ENCODE measurements around the gene TSEN34.

TSEN34 gene

DNA sequence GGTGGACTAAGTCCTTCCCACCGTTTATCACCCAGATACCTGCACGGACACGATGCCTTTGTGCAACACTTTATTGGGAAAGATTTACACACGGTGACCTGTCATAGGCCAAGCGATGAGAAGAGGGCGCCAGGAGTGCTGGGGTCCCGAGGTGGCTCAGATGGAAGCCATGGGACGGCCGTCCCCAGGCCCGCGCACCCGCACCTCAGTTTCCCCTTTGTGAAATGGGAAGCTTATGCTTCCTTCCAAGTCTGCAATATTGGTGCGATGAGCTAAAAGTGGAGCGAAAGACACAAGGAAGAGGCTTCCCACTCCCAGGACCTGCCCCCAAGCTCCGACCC lies 17.8 kb upstream of the TSEN34 start:
- H4K20me1 ChIP-seq (ENCODE audit: insufficient read depth, low read length, poor library complexity, severe bottlenecking) = no peaks in the 10 kb centered on the region
- H3K4me1 ChIP-seq (ENCODE audit: insufficient read depth, low read length, poor library complexity, severe bottlenecking) = no peaks in the 10 kb centered on the region
- no peak overlapping the region for H3K4me2 ChIP-seq (ENCODE audit: low read depth, low read length, poor library complexity, severe bottlenecking)
- H2AFZ ChIP-seq (ENCODE audit: low read length) = no peak overlapping the region
- H3K36me3 ChIP-seq (ENCODE audit: insufficient read depth, low read length) = no peaks in the 10 kb centered on the region
- H3K27me3 ChIP-seq (ENCODE audit: insufficient read depth, low read length, poor library complexity, severe bottlenecking) = no peaks in the 10 kb centered on the region
- H3K4me3 ChIP-seq (ENCODE audit: low read length, poor library complexity, severe bottlenecking) = no peak overlapping the region
- TF ChIP-seq, protein P1, sequence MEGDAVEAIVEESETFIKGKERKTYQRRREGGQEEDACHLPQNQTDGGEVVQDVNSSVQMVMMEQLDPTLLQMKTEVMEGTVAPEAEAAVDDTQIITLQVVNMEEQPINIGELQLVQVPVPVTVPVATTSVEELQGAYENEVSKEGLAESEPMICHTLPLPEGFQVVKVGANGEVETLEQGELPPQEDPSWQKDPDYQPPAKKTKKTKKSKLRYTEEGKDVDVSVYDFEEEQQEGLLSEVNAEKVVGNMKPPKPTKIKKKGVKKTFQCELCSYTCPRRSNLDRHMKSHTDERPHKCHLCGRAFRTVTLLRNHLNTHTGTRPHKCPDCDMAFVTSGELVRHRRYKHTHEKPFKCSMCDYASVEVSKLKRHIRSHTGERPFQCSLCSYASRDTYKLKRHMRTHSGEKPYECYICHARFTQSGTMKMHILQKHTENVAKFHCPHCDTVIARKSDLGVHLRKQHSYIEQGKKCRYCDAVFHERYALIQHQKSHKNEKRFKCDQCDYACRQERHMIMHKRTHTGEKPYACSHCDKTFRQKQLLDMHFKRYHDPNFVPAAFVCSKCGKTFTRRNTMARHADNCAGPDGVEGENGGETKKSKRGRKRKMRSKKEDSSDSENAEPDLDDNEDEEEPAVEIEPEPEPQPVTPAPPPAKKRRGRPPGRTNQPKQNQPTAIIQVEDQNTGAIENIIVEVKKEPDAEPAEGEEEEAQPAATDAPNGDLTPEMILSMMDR (conservative IDR thresholded peaks at IDR 0.05; ENCODE audit: low read length) = no peak
- no peaks in the 10 kb centered on the region for H3K79me2 ChIP-seq (ENCODE audit: insufficient read depth, low read length)
- no peak overlapping the region for H3K9ac ChIP-seq (ENCODE audit: low read depth, low read length, poor library complexity, severe bottlenecking)
- no peaks in the 10 kb centered on the region for H3K9me2 ChIP-seq (replicated peaks; ENCODE audit: low read depth, low read length)
- H3F3A ChIP-seq (ENCODE audit: low read depth) = no peaks in the 10 kb centered on the region
- no peaks in the 10 kb centered on the region for H3K9me3 ChIP-seq (ENCODE audit: insufficient read depth, low read depth, low read length)

DNA sequence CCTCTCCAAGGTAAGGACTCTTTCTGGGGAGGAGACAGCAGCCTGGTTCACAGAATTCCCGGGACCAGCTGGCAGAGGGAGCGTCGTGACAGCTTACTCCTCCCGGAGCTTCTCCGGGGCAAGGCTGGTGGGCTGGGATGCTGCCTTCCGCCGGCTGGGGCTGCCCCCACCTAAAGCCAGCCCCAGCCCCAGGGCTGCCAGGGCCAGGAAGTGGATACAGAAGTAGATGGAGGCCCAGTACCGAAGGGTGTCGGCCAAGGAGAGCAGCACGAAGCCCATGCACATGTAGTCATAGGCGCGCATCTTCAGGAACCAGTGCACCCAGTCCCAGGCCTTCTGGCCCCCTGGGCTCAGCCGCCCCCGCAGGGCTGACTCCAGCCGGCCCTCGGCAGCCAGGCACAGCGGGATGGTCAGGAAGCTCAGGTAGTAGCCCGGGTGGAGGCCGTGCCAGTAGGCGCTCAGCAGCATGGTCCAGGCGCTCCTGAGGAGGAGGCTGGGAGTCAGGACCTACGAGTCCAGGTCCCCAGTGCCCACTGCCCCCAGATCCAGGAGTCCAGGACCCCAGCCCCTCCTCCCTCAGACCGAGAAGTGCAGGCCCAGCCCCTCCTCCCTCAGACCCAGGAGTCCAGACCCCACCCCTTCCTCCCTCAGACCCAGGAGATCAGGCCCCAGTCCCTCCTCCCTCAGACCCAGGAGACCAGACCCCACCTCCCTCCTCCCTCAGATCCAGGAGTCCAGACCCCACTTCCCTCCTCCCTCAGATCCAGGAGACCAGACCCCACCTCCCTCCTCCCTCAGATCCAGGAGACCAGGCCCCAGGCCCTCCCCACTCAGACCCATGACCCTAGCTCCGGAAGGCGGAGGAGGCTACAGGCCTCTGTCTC lies 16.9 kb upstream of the TSEN34 start:
- no peak overlapping the region for H3K4me3 ChIP-seq (ENCODE audit: low read length, poor library complexity, severe bottlenecking)
- no peaks in the 10 kb centered on the region for H3K27me3 ChIP-seq (ENCODE audit: insufficient read depth, low read length, poor library complexity, severe bottlenecking)
- no peaks in the 10 kb centered on the region for H3F3A ChIP-seq (ENCODE audit: low read depth)
- TF ChIP-seq EZH2phosphoT487 (IDR thresholded peaks at IDR 0.05; ENCODE audit: borderline replicate concordance) = no peak
- TF ChIP-seq, protein P1 (conservative IDR thresholded peaks at IDR 0.05; ENCODE audit: low read length) = no peak
- H3K9ac ChIP-seq (ENCODE audit: low read depth, low read length, poor library complexity, severe bottlenecking) = no peak overlapping the region
- no peaks in the 10 kb centered on the region for H3K9me2 ChIP-seq (replicated peaks; ENCODE audit: low read depth, low read length)
- no peaks in the 10 kb centered on the region for H3K4me1 ChIP-seq (ENCODE audit: insufficient read depth, low read length, poor library complexity, severe bottlenecking)
- H3K79me2 ChIP-seq (ENCODE audit: insufficient read depth, low read length) = no peaks in the 10 kb centered on the region
- H2AFZ ChIP-seq (ENCODE audit: low read length) = no peak overlapping the region
- H3K36me3 ChIP-seq (ENCODE audit: insufficient read depth, low read length) = no peaks in the 10 kb centered on the region; the same call in 1 of the 2 replicates
- no peaks in the 10 kb centered on the region for H3K9me3 ChIP-seq (ENCODE audit: insufficient read depth, low read depth, low read length)
- no peak overlapping the region for H3K4me2 ChIP-seq (ENCODE audit: low read depth, low read length, poor library complexity, severe bottlenecking)
- H4K20me1 ChIP-seq (ENCODE audit: insufficient read depth, low read length, poor library complexity, severe bottlenecking) = peaks cover under 1% of the 10 kb centered on the region

GRCh38 chr19:54178581-54179261 lies 12.4 kb upstream of the TSEN34 start:
- no peaks in the 10 kb centered on the region for H3K9me2 ChIP-seq (replicated peaks; ENCODE audit: low read depth, low read length)
- no peaks in the 10 kb centered on the region for H3F3A ChIP-seq (ENCODE audit: low read depth)
- no peak overlapping the region for H2AFZ ChIP-seq (ENCODE audit: low read length)
- no peak overlapping the region for H3K4me3 ChIP-seq (ENCODE audit: low read length, poor library complexity, severe bottlenecking)
- H4K20me1 ChIP-seq (ENCODE audit: insufficient read depth, low read length, poor library complexity, severe bottlenecking) = peaks cover 4% of the 10 kb centered on the region
- no peaks in the 10 kb centered on the region for H3K79me2 ChIP-seq (ENCODE audit: insufficient read depth, low read length)
- peaks cover 3% of the 10 kb centered on the region; the same call in 1 of the 2 replicates for H3K36me3 ChIP-seq (ENCODE audit: insufficient read depth, low read length)
- TF ChIP-seq, protein P1 (conservative IDR thresholded peaks at IDR 0.05; ENCODE audit: low read length) = no peak
- TF ChIP-seq EZH2phosphoT487 (IDR thresholded peaks at IDR 0.05; ENCODE audit: borderline replicate concordance) = no peak
- no peaks in the 10 kb centered on the region for H3K27me3 ChIP-seq (ENCODE audit: insufficient read depth, low read length, poor library complexity, severe bottlenecking)
- no peak overlapping the region for H3K4me2 ChIP-seq (ENCODE audit: low read depth, low read length, poor library complexity, severe bottlenecking)
- H3K9me3 ChIP-seq (ENCODE audit: insufficient read depth, low read depth, low read length) = no peaks in the 10 kb centered on the region
- no peaks in the 10 kb centered on the region for H3K4me1 ChIP-seq (ENCODE audit: insufficient read depth, low read length, poor library complexity, severe bottlenecking)
- H3K9ac ChIP-seq (ENCODE audit: low read depth, low read length, poor library complexity, severe bottlenecking) = no peak overlapping the region
